ENCODE data around the gene PDCD5.
"Not testable (repeated sequence)": the region's sequence is repeated elsewhere in the genome, so short reads cannot be mapped to it uniquely, and the experiment has no call there.

PDCD5 gene

GRCh38 chr19:32580353-32580900 lies 563 bp upstream of the PDCD5 start:
- no peak for DNase-seq (ENCODE audit: low spot score)

- DNase-seq (ENCODE audit: low spot score): peak; percentile 17
Observed at GRCh38 chr19:32581705-32582179, 752 bp downstream of the PDCD5 start.

DNA sequence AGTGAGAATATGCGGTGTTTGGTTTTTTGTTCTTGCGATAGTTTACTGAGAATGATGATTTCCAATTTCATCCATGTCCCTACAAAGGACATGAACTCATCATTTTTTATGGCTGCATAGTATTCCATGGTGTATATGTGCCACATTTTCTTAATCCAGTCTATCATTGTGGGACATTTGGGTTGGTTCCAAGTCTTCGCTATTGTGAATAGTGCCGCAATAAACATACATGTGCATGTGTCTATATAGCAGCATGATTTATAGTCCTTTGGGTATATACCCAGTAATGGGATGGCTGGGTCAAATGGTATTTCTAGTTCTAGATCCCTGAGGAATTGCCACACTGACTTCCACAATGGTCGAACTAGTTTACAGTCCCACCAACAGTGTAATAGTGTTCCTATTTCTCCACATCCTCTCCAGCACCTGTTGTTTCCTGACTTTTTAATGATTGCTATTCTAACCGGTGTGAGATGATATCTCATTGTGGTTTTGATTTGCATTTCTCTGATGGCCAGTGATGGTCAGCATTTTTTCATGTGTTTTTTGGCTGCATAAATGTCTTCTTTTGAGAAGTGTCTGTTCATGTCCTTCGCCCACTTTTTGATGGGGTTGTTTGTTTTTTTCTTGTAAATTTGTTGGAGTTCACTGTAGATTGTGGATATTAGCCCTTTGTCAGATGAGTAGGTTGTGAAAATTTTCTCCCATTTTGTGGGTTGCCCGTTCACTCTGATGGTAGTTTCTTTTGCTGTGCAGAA lies 6.9 kb downstream of the PDCD5 start:
- DNase-seq (ENCODE audit: low spot score): not testable (repeated sequence)

DNA sequence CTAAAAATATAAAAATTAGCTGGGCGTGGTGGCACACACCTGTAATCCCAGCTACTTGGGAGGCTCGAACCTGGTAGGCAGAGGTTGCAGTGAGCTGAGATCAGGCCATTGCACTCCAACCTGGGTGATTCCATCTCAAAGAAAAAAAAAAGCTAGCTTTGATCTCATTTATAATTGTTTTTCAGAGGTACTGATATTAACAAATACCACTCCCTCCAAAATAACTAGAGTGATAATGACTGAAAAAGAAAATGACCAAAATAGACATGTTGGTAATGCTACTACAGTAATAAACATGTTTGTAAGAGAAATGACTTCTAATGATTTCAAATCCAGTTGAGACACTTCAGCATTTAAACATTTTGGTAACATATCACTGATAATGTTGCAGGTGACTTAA lies 13.0 kb downstream of the PDCD5 start:
- DNase-seq (ENCODE audit: low spot score): no peak

DNA sequence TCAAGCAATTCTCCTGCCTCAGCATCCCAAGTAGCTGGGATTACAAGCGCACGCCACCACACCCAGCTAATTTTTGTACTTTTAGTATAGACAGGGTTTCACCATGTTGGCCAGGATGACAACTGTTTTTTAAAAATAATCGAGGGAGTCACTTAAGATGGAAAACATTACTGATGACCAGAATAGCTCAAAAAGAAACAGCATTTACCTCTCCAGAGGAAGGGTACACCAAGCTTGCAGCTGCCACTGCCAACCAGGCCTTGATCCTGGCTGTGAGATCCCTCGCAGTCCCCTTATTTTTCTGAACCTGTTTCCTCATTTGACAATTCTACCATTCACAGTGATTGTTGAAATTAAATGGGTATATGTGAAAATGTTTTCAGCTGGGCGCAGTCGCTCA lies 14.5 kb downstream of the PDCD5 start:
- no peak for DNase-seq (ENCODE audit: low spot score)

- DNase-seq (ENCODE audit: low spot score): no peak
Observed at GRCh38 chr19:32598022-32598421, 17.0 kb downstream of the PDCD5 start.

DNA sequence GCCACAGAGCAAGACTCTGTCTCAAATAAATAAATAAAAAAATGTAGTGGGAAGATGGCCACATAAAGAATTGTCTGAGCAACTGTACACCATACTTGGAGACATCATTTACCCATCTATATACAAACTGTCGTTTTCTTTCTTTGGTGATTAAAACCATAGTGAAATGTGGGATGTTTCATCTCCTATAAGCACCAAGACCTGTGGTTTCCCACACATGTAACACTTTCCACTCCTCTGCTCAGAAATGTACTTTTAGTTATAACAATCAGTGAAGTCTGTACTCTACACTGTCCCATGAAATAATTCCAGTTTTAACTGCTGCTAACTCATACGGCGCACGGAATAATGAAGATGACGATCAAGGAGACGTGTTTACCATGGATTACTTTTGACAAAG lies 18.3 kb downstream of the PDCD5 start:
- DNase-seq (ENCODE audit: low spot score): no peak

DNA sequence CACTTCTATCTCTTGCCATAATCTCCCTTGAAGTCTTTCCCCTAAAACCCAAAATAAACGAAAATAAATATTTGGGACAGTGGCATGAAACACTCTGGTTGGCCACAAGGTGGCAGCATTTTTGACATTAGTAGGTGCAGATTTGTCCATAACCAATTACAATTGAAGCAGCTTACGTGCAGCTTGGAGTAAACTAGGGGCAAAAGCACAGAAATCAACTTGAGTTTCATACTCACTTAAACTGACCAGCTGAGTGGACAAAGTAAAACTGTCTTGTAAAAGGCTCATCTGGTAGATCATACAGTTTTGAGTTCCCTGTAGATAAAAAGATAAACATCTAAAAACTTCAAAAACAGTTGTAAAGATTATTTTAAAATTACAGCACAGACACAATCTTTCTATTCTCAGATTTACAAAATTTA lies 18.8 kb downstream of the PDCD5 start:
- DNase-seq (ENCODE audit: low spot score): peak; percentile 85

DNA sequence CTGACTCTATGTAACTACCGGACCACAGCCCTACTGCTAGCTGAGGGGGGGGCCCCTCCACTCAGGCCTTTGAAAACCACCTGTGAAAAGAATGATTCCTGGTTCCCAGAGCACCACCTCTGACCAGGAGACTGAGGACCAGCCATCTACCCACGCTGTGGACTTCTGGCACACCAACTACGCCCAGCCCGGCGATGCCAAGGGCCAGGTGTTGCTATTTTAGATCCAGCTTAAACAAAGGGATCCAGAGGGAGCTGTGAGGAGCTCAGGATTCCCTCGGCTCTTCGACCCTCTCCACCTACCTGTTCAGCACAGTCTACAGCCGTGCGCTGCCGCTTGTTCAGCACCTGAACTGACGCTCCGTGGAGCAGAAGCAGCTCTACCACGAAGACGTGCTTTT lies 23.0 kb downstream of the PDCD5 start:
- no peak for DNase-seq (ENCODE audit: low spot score)

DNA sequence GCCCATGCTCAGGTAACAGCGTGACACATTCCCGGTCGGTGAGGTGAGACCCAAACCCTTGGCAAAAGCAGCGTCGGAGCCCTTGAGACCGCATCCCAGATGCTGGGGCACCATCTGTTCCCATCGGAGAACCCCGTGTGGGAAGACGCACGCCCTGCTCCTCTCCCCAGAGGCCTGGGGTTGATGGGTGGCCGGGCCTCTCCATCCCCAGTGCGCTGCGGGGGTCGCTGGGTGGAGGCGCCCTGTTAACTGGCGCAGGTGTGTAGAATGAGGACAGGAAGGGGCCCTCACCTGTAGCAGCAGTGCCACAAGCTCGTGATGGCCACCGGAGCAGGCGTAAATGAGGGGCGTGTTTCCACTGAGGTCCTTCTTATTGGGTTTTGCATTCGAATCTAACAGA lies 24.6 kb downstream of the PDCD5 start:
- no peak for DNase-seq (ENCODE audit: low spot score)

GRCh38 chr19:32606289-32606688 lies 25.3 kb downstream of the PDCD5 start:
- no peak for DNase-seq (ENCODE audit: low spot score)

DNA sequence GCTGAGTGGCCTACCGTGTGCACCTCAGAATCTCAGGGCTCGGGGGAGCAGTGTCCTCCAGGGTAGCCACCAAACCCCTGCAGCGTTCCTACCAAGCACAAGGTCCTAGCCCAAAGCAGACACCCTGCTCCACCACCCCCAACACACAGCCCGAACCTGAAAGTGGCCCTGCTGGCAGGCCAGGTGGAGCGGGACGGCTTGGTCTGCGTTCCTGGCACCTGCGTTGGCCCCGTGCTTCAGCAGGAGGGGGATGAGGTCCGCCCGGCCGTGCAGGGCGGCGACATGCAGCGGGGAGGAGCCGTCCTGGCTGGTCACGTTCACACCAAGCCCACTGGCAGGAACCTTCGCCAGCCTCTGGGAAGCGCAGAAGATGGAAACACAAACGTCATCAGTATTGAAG lies 26.5 kb downstream of the PDCD5 start:
- no peak for DNase-seq (ENCODE audit: low spot score)

- no peak for DNase-seq (ENCODE audit: low spot score)
Observed at GRCh38 chr19:32611161-32611560, 30.2 kb downstream of the PDCD5 start.

DNA sequence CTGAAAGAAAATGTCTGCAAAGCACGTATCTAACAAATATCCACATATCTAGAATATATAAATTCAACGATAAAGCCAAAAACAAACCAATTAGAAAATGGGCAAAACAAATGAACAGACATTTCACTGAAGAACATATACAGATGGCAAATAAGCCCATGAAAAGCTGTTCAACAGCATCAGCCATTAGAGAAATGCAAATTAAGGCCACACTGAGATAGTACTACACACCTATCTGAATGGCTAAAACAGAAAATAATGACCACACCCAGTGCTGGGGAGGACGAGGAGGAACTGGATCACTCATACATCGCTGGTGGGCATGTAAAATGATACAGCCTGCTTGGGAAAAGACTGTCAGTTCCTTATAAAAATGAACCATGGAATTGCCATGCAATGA lies 32.0 kb downstream of the PDCD5 start:
- DNase-seq (ENCODE audit: low spot score): no peak

DNA sequence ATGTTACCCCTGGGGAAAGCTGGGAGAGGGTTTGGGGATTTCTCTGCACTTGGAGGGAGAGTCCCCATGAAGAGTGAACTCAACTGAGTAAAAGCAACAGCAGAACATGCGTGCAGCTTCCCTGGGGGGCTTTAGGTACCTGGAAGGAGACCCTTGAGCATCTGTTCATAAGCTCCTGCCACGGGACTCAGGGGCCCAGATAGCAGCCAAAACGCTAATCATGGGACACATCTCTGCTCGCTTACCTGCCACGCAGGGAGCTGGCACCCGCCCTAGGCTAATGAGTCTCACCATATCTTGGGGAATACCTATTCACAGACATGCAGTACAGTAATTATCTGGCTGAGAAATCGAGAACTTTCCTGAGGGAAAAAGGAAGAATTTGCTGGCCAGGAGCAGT lies 33.9 kb downstream of the PDCD5 start:
- DNase-seq (ENCODE audit: low spot score): no peak

DNA sequence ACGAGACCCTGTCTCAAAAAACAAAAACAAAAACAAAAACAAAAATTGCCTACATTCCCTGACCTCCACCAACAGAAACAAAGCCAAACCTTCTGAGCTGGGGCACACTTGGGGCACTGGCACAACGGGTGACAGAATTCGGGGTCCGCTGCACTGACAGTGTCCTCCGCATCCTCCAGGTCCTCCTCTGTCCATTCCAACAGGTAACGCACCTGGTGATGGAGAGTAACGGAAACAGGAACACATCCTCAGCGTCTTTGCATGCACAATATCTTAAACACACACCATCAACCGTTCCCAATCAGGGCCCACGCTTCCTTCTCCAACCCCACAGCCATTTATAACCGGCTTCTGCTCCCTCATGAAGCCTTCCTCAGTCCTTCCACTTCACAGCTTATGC lies 34.6 kb downstream of the PDCD5 start:
- no peak for DNase-seq (ENCODE audit: low spot score)

GRCh38 chr19:32619051-32619685 lies 38.2 kb downstream of the PDCD5 start:
- no peak for DNase-seq (ENCODE audit: low spot score)

DNA sequence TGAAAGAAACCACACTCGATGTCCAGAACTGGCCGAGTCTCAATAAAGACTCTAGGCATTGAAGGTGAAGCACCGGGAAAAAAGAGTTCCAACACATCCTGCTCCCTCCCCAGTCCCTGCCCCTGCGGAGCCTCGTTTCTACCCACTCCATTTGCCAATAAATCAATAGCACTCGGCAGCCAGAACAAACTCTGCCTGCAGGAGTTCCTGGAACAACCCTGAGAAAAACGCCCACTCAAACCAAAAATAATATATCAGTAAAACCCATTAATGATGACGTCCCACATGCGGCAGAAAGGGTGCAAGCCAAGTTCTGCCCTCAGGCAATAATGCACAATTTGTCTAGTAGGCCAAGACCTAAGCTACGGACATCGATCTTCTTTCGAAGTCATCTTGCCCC lies 41.0 kb downstream of the PDCD5 start:
- no peak for DNase-seq (ENCODE audit: low spot score)

GRCh38 chr19:32624410-32624809 lies 43.4 kb downstream of the PDCD5 start:
- no peak for DNase-seq (ENCODE audit: low spot score)

DNA sequence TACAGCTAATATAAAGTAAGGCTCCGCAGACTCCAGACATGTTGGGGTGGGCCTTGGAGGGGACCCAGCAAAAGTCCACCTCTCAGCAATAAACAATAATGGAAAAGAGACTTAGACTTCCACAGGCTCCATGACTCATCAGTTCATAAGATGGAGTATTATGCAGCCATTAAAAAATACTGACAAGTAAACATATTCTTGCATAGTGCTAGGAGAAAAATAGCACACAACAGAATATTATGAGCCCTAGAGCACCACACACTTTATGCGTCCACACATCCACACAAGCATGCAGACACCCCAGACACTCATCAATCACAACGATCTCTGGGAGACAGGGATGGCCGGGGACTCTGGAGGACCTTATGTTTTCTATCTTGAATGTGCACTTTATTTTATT lies 46.0 kb downstream of the PDCD5 start:
- peak; percentile 21 for DNase-seq (ENCODE audit: low spot score)

DNA sequence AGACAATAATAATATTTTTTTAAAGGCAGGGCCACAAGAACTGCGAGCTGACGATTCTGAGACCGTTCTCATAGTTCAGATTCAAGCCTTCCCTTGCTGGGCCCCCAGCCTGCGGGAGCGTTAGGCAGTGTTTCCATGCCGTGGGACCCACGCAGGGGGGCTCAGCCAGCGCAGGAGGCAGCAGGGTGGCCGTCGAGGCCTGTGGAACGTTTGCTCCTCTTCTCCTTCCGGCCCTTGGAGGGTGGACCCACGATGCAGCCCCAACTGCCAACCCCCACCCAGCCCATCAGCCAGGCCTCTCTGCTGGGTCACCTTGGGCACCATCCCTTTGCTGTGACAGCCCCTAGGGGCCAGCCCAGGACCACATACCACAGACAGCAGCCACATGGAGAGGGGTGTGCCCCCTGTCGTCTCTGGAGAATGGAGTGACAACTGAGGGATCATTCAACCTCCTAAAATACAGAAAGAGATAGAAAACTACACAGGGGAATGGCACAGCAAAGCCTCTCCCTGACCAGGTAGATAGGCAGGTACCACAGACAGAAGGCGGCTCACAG lies 46.8 kb downstream of the PDCD5 start:
- no peak for DNase-seq (ENCODE audit: low spot score)

GRCh38 chr19:32630338-32630737 lies 49.3 kb downstream of the PDCD5 start:
- peak; percentile 69 for DNase-seq (ENCODE audit: low spot score)

GRCh38 chr19:32631381-32631780 lies 50.4 kb downstream of the PDCD5 start:
- DNase-seq (ENCODE audit: low spot score): peak; percentile 27
